ENCODE results near the gene SCAMP5. TPM values are rescaled to one million over a fixed set of nuclear protein-coding genes. Genes with fewer than 3 reads are reported as not detected.

The SCAMP5 gene
- total RNA-seq, 1 donor from 2014 or later: 164 TPM

DNA sequence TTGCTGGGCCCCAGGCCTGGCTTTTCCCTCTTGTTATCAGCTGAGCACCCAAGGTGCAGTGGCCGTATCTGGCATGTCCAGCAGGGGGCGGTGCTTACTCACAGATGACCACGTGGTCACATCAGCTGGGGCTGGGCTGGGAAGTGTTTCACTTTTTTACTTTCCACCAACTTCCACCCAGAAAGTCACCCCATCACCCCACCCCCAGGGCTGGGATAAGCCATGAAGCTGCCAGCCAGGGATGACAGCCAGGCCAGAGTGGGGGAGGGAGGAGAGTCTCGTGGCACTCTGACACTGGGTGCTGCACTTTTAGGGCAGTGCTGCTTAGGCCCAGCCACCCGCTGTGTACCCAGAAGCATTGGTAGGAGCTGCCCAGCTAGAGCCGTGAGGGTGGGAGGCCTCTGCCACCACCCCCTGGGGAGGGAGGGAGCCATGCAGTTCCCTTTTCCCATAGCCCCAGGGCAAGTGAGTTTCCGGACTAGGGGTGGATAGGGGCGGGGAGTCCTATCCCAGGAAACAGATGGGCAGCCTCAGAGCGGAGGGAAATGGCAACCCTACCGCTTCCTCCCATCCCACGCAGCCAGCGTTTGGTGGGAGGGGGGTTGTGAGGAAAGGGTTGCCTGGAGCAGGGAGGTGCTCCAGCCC, 34.1 kb downstream of the SCAMP5 start:
- TF ChIP-seq, protein P1, sequence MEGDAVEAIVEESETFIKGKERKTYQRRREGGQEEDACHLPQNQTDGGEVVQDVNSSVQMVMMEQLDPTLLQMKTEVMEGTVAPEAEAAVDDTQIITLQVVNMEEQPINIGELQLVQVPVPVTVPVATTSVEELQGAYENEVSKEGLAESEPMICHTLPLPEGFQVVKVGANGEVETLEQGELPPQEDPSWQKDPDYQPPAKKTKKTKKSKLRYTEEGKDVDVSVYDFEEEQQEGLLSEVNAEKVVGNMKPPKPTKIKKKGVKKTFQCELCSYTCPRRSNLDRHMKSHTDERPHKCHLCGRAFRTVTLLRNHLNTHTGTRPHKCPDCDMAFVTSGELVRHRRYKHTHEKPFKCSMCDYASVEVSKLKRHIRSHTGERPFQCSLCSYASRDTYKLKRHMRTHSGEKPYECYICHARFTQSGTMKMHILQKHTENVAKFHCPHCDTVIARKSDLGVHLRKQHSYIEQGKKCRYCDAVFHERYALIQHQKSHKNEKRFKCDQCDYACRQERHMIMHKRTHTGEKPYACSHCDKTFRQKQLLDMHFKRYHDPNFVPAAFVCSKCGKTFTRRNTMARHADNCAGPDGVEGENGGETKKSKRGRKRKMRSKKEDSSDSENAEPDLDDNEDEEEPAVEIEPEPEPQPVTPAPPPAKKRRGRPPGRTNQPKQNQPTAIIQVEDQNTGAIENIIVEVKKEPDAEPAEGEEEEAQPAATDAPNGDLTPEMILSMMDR (IDR thresholded peaks at IDR 0.05; ENCODE audit: partially characterized antibody, unreplicated experiment): peak; percentile 96
- no peaks in the 10 kb centered on the region for H3K27me3 Mint-ChIP-seq (ENCODE audit: unreplicated experiment)
- peaks cover 6% of the 10 kb centered on the region for H3K4me1 Mint-ChIP-seq (ENCODE audit: low read depth, unreplicated experiment)
- peak overlapping the region; percentile 75 for H3K27ac Mint-ChIP-seq (ENCODE audit: unreplicated experiment)
- H3K9me3 Mint-ChIP-seq (ENCODE audit: unreplicated experiment): peaks cover 5% of the 10 kb centered on the region
- no peak overlapping the region for H3K4me3 Mint-ChIP-seq (ENCODE audit: unreplicated experiment)
- H3K36me3 Mint-ChIP-seq (ENCODE audit: unreplicated experiment): no peaks in the 10 kb centered on the region
- peak; percentile 95 for DNase-seq

DNA sequence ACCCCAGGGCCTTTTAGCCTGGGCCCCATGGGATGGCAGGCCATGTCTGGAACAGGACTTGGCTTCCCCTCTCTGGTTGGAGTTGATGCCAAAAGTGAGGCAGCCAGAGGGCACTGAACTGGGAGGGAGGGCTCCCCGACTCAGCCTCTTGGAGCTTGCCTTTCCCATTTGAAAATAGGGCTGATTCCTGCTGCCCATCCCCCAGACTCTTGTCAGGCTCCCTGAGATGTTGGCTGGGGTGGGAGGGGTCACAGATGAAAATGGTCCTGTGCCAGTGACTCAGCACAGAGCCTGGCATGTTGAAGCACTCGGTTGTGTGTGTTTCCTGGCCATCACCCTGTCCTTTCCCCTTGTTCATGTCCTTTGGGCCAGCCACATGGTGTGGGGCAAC, 34.7 kb downstream of the SCAMP5 start:
- Mint-ChIP-seq H3K4me3 (ENCODE audit: unreplicated experiment) (no peak overlapping the region), H3K4me1 (ENCODE audit: low read depth, unreplicated experiment) (peaks cover 6% of the 10 kb centered on the region), H3K27ac (ENCODE audit: unreplicated experiment) (no peak overlapping the region), H3K27me3 (ENCODE audit: unreplicated experiment) (no peaks in the 10 kb centered on the region), H3K36me3 (ENCODE audit: unreplicated experiment) (no peaks in the 10 kb centered on the region), H3K9me3 (ENCODE audit: unreplicated experiment) (peaks cover 5% of the 10 kb centered on the region)
- DNase-seq: no peak
- TF ChIP-seq, protein P1 (IDR thresholded peaks at IDR 0.05; ENCODE audit: partially characterized antibody, unreplicated experiment): no peak

DNA sequence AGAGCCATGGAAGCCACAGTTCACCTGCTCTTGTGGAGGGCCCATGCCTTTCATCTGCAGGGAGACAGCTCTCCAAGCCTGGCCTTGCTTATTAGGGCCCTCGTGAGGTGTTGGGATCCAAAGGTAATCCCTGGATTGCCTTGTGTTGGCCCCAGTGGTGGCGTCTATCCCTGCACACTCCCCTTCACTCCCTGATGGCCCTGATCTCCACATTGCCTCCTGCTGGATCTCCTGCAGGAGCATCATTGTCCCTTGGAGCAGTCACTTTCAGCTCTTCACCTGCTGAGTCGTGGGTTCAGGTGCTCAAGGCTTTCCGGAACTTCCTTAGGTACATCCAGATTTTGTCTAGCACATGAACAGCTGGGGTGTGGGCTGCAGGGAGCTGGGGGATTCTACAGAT, 35.1 kb downstream of the SCAMP5 start:
- Mint-ChIP-seq H3K36me3 (ENCODE audit: unreplicated experiment) (no peaks in the 10 kb centered on the region), H3K4me3 (ENCODE audit: unreplicated experiment) (no peak overlapping the region), H3K4me1 (ENCODE audit: low read depth, unreplicated experiment) (peaks cover 6% of the 10 kb centered on the region), H3K27ac (ENCODE audit: unreplicated experiment) (no peak overlapping the region), H3K9me3 (ENCODE audit: unreplicated experiment) (peaks cover 5% of the 10 kb centered on the region), H3K27me3 (ENCODE audit: unreplicated experiment) (no peaks in the 10 kb centered on the region)
- no peak for DNase-seq
- TF ChIP-seq, protein P1 (IDR thresholded peaks at IDR 0.05; ENCODE audit: partially characterized antibody, unreplicated experiment): no peak

DNA sequence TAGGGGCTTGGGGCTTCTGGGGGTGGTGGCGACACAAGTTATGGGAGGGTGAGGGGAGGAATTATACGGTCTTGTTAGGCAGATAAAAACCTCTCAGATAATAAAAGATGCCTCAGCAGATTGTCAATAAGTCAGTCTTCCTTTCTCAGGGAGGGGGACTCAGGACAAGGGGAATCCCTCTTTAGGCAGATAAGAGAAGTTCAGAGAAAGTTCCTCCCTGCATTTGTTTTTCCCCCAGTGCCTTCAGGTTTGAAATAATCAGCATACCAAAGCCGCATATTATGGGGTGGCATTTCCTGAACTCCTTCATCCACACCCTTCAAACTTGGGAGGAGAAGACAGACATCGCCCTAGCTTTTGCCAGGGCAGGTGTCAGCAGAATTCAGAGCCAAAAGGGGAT, 36.5 kb downstream of the SCAMP5 start:
- H3K4me3 Mint-ChIP-seq (ENCODE audit: unreplicated experiment): no peak overlapping the region
- H3K27ac Mint-ChIP-seq (ENCODE audit: unreplicated experiment): no peak overlapping the region
- DNase-seq: no peak
- peaks cover 6% of the 10 kb centered on the region for H3K4me1 Mint-ChIP-seq (ENCODE audit: low read depth, unreplicated experiment)
- no peaks in the 10 kb centered on the region for H3K27me3 Mint-ChIP-seq (ENCODE audit: unreplicated experiment)
- H3K36me3 Mint-ChIP-seq (ENCODE audit: unreplicated experiment): no peaks in the 10 kb centered on the region
- TF ChIP-seq, protein P1 (IDR thresholded peaks at IDR 0.05; ENCODE audit: partially characterized antibody, unreplicated experiment): no peak
- peaks cover 5% of the 10 kb centered on the region for H3K9me3 Mint-ChIP-seq (ENCODE audit: unreplicated experiment)

DNA sequence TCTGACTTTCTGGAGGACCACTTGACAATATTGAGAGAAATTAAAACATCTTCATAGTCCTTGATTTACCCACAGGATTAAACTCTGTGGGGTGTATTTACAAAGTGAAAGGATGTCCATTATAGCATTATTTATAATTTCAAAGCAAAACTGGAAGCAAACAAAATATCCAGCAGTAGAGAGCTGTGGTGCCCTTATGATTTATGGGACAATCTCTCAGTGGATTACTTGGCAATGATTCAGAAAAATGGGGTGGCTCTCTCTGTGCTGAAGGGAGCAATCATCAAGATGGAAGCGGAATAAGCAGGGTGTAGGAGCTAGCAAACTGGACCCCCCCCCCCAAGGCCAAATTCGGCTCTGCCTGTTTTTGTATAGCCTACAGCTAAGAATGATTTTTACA, 37.0 kb downstream of the SCAMP5 start:
- TF ChIP-seq, protein P1 (IDR thresholded peaks at IDR 0.05; ENCODE audit: partially characterized antibody, unreplicated experiment): no peak
- Mint-ChIP-seq H3K27me3 (ENCODE audit: unreplicated experiment) (no peaks in the 10 kb centered on the region), H3K4me1 (ENCODE audit: low read depth, unreplicated experiment) (peaks cover 6% of the 10 kb centered on the region), H3K36me3 (ENCODE audit: unreplicated experiment) (no peaks in the 10 kb centered on the region), H3K27ac (ENCODE audit: unreplicated experiment) (no peak overlapping the region), H3K9me3 (ENCODE audit: unreplicated experiment) (peaks cover 8% of the 10 kb centered on the region), H3K4me3 (ENCODE audit: unreplicated experiment) (no peak overlapping the region)
- no peak for DNase-seq

All from glutamatergic neuron (in vitro differentiated cells).